ENCODE measurements around the gene DCLRE1A. TPM values are rescaled to one million over a fixed set of nuclear protein-coding genes. Genes with fewer than 3 reads are reported as not detected.

DCLRE1A gene
- total and polyA plus RNA-seq, 2 of the 13 experiments (the other 11 are each of a cell fraction or from before 2014, with no cell fraction given): 6.2 to 19.6 TPM

DNA sequence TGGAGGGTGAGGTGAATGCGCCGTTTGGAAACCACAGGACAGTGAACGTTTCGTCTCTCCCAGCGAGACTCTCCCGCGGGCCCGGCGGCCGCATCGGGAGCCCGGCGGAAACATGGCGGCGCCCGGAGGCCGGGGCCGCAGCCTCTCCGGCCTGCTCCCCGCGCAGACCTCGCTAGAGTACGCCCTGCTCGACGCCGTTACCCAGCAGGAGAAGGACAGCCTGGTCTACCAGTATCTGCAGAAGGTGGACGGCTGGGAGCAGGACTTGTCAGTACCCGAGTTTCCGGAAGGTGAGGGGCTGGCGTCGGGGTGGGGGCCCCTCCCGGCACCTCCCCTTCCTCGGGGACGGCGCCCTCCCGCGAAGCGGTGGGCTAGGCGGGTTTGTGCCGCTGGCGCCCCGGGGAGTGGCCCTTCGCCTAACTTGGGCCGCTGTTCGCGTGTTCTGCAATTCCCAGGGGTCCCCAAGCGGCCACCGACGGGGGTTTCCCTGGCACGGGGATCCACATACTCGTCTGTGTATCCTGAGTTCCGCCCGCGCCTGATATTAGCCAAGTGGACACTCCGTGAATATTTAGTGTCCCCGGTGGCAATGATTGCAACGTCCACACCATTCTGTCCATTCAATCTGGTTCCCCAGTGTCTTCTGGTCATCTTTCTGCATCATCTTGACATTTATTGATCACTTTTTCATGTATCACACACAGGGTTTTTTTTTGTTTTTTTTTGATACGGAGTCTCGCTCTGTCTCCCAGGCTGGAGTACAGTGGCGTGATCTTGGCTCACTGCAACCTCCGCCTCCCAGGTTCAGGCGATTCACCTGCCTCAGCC lies 1.1 kb upstream of the DCLRE1A start (continued):
- TF ChIP-seq ZNF691 (CRISPR knock-in tag; IDR thresholded peaks at IDR 0.05; ENCODE audit: borderline replicate concordance, low read depth) (peak; percentile 36; the same call in 1 of the 2 replicates), ZNF333 (CRISPR knock-in tag; IDR thresholded peaks at IDR 0.05; ENCODE audit: borderline replicate concordance) (no peak; the same call in 1 of the 2 replicates), MED1 (CRISPR knock-in tag; IDR thresholded peaks at IDR 0.05) (peak; percentile 21; the same call in 1 of the 2 replicates), IKZF1 (IDR thresholded peaks at IDR 0.05) (no peak), ZNF225 (CRISPR knock-in tag; IDR thresholded peaks at IDR 0.05) (peak; percentile 85; the same call in 1 of the 2 replicates), RBFOX2 (IDR thresholded peaks at IDR 0.05; ENCODE audit: low read depth, low read length) (peak; percentile 90), ZNF337 (CRISPR knock-in tag; IDR thresholded peaks at IDR 0.05; ENCODE audit: borderline replicate concordance, low read depth) (0 out of 2 replicates have a peak, but pooled peaks have one; percentile 29), ZBTB8A (CRISPR knock-in tag; IDR thresholded peaks at IDR 0.05; ENCODE audit: borderline replicate concordance, low read depth) (0 out of 2 replicates have a peak, but pooled peaks have one; percentile 8), ZNF160 (CRISPR knock-in tag; IDR thresholded peaks at IDR 0.05) (no peak), UBTF (CRISPR knock-in tag; IDR thresholded peaks at IDR 0.05) (peak; percentile 68), ATF7-NPFF (CRISPR knock-in tag; IDR thresholded peaks at IDR 0.05; ENCODE audit: low read depth) (peak; percentile 44), ATF3 (CRISPR knock-in tag; IDR thresholded peaks at IDR 0.05) (no peak), ZBTB2 (CRISPR knock-in tag; IDR thresholded peaks at IDR 0.05; ENCODE audit: low read depth) (peak; percentile 58; the same call in 1 of the 2 replicates), ZNF20 (CRISPR knock-in tag; IDR thresholded peaks at IDR 0.05) (peak; percentile 80; the same call in 1 of the 2 replicates), ZNF788 (CRISPR knock-in tag; IDR thresholded peaks at IDR 0.05; ENCODE audit: borderline replicate concordance) (peak; percentile 73; the same call in 1 of the 2 replicates)
- TF ChIP-seq, protein P1, sequence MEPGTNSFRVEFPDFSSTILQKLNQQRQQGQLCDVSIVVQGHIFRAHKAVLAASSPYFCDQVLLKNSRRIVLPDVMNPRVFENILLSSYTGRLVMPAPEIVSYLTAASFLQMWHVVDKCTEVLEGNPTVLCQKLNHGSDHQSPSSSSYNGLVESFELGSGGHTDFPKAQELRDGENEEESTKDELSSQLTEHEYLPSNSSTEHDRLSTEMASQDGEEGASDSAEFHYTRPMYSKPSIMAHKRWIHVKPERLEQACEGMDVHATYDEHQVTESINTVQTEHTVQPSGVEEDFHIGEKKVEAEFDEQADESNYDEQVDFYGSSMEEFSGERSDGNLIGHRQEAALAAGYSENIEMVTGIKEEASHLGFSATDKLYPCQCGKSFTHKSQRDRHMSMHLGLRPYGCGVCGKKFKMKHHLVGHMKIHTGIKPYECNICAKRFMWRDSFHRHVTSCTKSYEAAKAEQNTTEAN (CRISPR knock-in tag; conservative IDR thresholded peaks at IDR 0.05): peak; percentile 56; the same call in 1 of the 2 replicates
- TF ChIP-seq, protein P2, sequence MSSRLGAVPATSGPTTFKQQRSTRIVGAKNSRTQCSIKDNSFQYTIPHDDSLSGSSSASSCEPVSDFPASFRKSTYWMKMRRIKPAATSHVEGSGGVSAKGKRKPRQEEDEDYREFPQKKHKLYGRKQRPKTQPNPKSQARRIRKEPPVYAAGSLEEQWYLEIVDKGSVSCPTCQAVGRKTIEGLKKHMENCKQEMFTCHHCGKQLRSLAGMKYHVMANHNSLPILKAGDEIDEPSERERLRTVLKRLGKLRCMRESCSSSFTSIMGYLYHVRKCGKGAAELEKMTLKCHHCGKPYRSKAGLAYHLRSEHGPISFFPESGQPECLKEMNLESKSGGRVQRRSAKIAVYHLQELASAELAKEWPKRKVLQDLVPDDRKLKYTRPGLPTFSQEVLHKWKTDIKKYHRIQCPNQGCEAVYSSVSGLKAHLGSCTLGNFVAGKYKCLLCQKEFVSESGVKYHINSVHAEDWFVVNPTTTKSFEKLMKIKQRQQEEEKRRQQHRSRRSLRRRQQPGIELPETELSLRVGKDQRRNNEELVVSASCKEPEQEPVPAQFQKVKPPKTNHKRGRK (CRISPR knock-in tag; IDR thresholded peaks at IDR 0.05): 0 out of 2 replicates have a peak, but pooled peaks have one; percentile 14
